Spleen (tissue), 11 donors: Measurements from ENCODE around the gene CHRNA3. TPM values are rescaled to one million over a fixed set of nuclear protein-coding genes. Genes with fewer than 3 reads are reported as not detected.

Source experiments
- DNase-seq: peaks from one replicate; pipeline ENCODE4 v3.0.0-alpha.2; 2020
- H3K27ac ChIP-seq, 8 donors: fragments of 200-600 bp; sonication (generic) in 7 of 8; 1 replicate in 4 of 8; 2 replicates in 4 of 8; pipeline versions ENCODE4 v1.5.0 to v1.8.0; 2016 to 2021; ENCODE audit warnings: inconsistent platforms in 4 of 8, mild to moderate bottlenecking in 4 of 8, moderate library complexity in 1 of 8
- H3K27me3 ChIP-seq, 7 donors: fragments of 200-600 bp; sonication (generic) in 6 of 7; replicated peaks in 1 of 7; 1 replicate in 4 of 7; 2 replicates in 3 of 7; pipeline versions ENCODE4 v1.5.0 to v1.8.0; 2016 to 2021; ENCODE audit warnings: inconsistent platforms in 3 of 7, mild to moderate bottlenecking in 1 of 7
- H3K36me3 ChIP-seq, 6 donors: fragments of 200-600 bp; sonication (generic) in 5 of 6; 1 replicate in 4 of 6; 2 replicates in 2 of 6; pipeline versions ENCODE4 v1.5.0 to v1.8.0; 2016 to 2021; ENCODE audit warnings: inconsistent platforms in 2 of 6
- H3K4me1 ChIP-seq, 6 donors: fragments of 200-600 bp; sonication (generic) in 5 of 6; 1 replicate in 3 of 6; 2 replicates in 3 of 6; pipeline versions ENCODE4 v1.5.0 to v1.8.0; 2016 to 2021; ENCODE audit warnings: inconsistent platforms in 3 of 6
- H3K4me3 ChIP-seq, 8 donors: fragments of 200-600 bp; sonication (generic) in 7 of 8; 1 replicate in 4 of 8; 2 replicates in 4 of 8; pipeline versions ENCODE4 v1.5.0 to v1.8.0; 2016 to 2021; ENCODE audit warnings: inconsistent platforms in 4 of 8, mild to moderate bottlenecking in 4 of 8, moderate library complexity in 2 of 8
- H3K9me3 ChIP-seq, 8 donors: fragments of 200-600 bp; sonication (generic) in 7 of 8; 1 replicate in 4 of 8; 2 replicates in 4 of 8; pipeline versions ENCODE4 v1.5.0 to v1.8.0; 2016 to 2021; ENCODE audit warnings: inconsistent platforms in 4 of 8
- POLR2A ChIP-seq, 3 donors: fragments of 450-650 bp; IDR thresholded peaks; one replicate each; pipeline ENCODE4 v1.5.1; 2017; ENCODE audit warnings: antibody characterized with exemption in 3 of 3, mild to moderate bottlenecking in 1 of 3
- POLR2AphosphoS5 ChIP-seq, 3 donors: sonication (generic); formaldehyde crosslinking; IDR thresholded peaks; one replicate each; pipeline ENCODE4 v1.5.1; 2017; ENCODE audit warnings: antibody characterized with exemption in 3 of 3
- WGBS, 5 donors: extraction: QIAGEN DNeasy Blood & Tissue Kit in 3 of 5; methylation state at CpG; one replicate each; pipeline versions ENCODE4 v1.1.5 to v1.1.7; 2013 to 2018; 5-methylcytosine and 5-hydroxymethylcytosine counted together
- intact Hi-C: fragments of 100-400 bp; cut with DNase I; formaldehyde crosslinking; loops from one replicate; pipeline ENCODE4 v1.15.0; 2023; ENCODE audit warnings: low total_unique reads
- polyA plus RNA-seq, 3 donors: library from polyadenylated mRNA; stranded (reverse); fragments of 200-250 nt; gene quantifications; one replicate each; pipeline ENCODE4 v1.2.1, GENCODE V29; 2013
- total RNA-seq, 7 donors: library from RNA; depleted of rRNA in 3 of 7; stranded (reverse); fragments of >200 nt in 3 of 7; fragmentation: NEBNext Ultra II Directional in 4 of 7; extraction: Animal tissue kit (Norgen Biotek cat#: 25700) in 4 of 7; gene quantifications; one replicate each; pipeline versions ENCODE4 v1.1.0 to v1.2.1, GENCODE V29; 2016 to 2021
- TF ChIP-seq, protein P1 (sequence below), 11 experiments: fragments of 200-600 bp in 7 of 11; fragments of 450-650 bp in 4 of 11; sonication (generic) in 4 of 11; IDR thresholded peaks in 8 of 11; conservative IDR thresholded peaks in 3 of 11; 1 replicate in 7 of 11; 2 replicates in 4 of 11; pipeline versions ENCODE4 v1.4.0 to v1.8.0; 2016 to 2021; ENCODE audit warnings: antibody characterized with exemption in 11 of 11, inconsistent platforms in 4 of 11, mild to moderate bottlenecking in 1 of 11
- donor health status: healthy with polysubstance abuse.
- donor health status: DM: no; HTN: no; CAD: no; lungs with moderate emphysema.
- donor health status: DM: no; HTN: no; CAD: no.
- donor health status: Bipolar disorder and iron deficiency.
- donor health status: healthy.
- donor health status: DM: no; HTN: no; CAD: no.
- donor health status: DM: yes; HTN: yes; CAD: no.

CHRNA3 gene
- total and polyA plus RNA-seq, 10 donors = 0.23 to 1.6 (median 0.49) TPM; not detected in 2

DNA sequence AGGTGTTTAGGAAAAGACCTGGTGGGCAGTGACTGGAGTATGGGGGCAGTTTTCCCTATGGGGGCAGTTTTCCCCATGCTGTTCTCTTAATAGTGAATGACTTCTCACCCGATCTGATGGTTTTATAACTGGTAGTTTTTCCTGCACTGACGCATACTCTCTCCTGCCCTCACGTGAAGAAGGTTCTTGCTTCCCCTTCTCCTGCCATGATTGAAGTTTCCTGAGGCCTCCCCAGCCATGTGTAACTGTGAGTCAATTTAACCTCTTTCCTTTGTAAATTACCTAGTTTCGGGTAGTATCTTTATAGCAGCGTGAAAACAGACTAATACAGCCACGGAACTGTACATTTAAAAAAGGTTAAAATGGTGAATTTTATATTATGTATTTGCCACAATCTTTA lies 45.2 kb upstream of the CHRNA3 start:
- intact Hi-C loops = no loop called here
- Histone ChIP-seq H3K9me3 (no peaks in the 10 kb centered on the region), H3K4me1 (peaks cover 0 to under 1% (median 0%) of the 10 kb centered on the region in 6 donors), H3K4me3 (no peak overlapping the region), H3K36me3 (no peaks in the 10 kb centered on the region), H3K27me3 (no peaks in the 10 kb centered on the region), H3K27ac (no peak overlapping the region)
- TF ChIP-seq, protein P1, sequence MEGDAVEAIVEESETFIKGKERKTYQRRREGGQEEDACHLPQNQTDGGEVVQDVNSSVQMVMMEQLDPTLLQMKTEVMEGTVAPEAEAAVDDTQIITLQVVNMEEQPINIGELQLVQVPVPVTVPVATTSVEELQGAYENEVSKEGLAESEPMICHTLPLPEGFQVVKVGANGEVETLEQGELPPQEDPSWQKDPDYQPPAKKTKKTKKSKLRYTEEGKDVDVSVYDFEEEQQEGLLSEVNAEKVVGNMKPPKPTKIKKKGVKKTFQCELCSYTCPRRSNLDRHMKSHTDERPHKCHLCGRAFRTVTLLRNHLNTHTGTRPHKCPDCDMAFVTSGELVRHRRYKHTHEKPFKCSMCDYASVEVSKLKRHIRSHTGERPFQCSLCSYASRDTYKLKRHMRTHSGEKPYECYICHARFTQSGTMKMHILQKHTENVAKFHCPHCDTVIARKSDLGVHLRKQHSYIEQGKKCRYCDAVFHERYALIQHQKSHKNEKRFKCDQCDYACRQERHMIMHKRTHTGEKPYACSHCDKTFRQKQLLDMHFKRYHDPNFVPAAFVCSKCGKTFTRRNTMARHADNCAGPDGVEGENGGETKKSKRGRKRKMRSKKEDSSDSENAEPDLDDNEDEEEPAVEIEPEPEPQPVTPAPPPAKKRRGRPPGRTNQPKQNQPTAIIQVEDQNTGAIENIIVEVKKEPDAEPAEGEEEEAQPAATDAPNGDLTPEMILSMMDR (IDR thresholded peaks at IDR 0.05 in 8 of 11, conservative IDR thresholded peaks at IDR 0.05 in 3 of 11) = no peak
- TF ChIP-seq POLR2A (IDR thresholded peaks at IDR 0.05) (no peak), POLR2AphosphoS5 (IDR thresholded peaks at IDR 0.05) (no peak)
- WGBS, 5 donors = 77 to 85% (median 83%) methylated on average over 6 of the region's 6 CpGs
- DNase-seq = no peak

DNA sequence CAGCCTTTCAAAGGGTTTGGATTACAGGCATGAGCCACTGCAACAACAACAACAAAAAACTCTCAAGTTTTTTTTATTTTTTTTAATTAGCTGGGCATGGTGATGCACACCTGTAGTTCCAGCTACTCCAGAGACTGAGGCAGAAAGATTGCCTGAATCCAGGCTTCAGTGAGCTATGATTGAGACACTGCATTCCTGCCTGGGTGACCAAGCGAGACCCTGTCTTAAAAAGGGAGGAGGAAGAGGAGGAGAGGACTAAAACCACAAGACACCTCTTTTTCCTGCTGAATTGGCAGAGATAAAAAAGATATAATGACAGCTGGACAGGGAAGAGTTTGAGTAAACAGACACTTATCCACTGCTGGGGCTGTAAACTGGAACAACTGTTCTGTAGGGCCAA lies 42.9 kb upstream of the CHRNA3 start:
- peaks cover 0 to under 1% (median 0%) of the 10 kb centered on the region in 6 donors for H3K4me1 ChIP-seq
- no peaks in the 10 kb centered on the region for H3K36me3 ChIP-seq
- H3K9me3 ChIP-seq = no peaks in the 10 kb centered on the region
- no peak for DNase-seq
- no peak overlapping the region for H3K27ac ChIP-seq
- WGBS, 5 donors = 38 to 55% (median 50%) methylated on average over 1 of the region's 1 CpG
- no peaks in the 10 kb centered on the region for H3K27me3 ChIP-seq
- intact Hi-C loops = no loop called here
- no peak overlapping the region for H3K4me3 ChIP-seq
- TF ChIP-seq POLR2A (IDR thresholded peaks at IDR 0.05) (no peak), POLR2AphosphoS5 (IDR thresholded peaks at IDR 0.05) (no peak)
- TF ChIP-seq, protein P1 (IDR thresholded peaks at IDR 0.05 in 8 of 11, conservative IDR thresholded peaks at IDR 0.05 in 3 of 11) = no peak

DNA sequence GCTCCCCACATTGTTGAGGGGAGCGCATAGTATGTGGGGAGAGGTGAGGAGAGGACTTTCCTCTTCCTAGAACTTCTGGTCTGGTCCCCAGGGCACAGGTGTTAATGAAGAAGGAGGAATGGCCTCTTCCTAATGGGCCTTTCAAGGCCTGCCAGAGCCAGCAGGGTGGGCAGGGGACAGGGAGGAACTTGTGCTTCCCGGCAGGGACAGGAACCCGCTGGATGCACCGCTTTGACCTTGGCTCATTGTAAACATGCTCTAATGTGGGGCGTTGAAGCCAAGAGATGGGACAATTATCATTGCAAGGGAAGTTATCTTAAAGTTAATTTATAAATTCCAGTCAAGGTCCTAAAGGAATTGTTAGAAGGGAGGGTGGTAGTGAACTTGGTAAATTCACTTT lies 41.2 kb upstream of the CHRNA3 start:
- Histone ChIP-seq H3K4me3 (no peak overlapping the region), H3K27ac (no peak overlapping the region), H3K27me3 (no peaks in the 10 kb centered on the region), H3K36me3 (no peaks in the 10 kb centered on the region), H3K9me3 (no peaks in the 10 kb centered on the region), H3K4me1 (peaks cover 0 to 6% (median 0%) of the 10 kb centered on the region in 6 donors)
- peak in 2 of 3 donors; percentile 7 to 51 for TF ChIP-seq POLR2AphosphoS5 (IDR thresholded peaks at IDR 0.05)
- no peak for TF ChIP-seq POLR2A (IDR thresholded peaks at IDR 0.05)
- intact Hi-C loops = no loop called here
- DNase-seq = peak; percentile 70
- 70 to 80% (median 77%) methylated on average over 5 of the region's 5 CpGs for WGBS, 5 donors

DNA sequence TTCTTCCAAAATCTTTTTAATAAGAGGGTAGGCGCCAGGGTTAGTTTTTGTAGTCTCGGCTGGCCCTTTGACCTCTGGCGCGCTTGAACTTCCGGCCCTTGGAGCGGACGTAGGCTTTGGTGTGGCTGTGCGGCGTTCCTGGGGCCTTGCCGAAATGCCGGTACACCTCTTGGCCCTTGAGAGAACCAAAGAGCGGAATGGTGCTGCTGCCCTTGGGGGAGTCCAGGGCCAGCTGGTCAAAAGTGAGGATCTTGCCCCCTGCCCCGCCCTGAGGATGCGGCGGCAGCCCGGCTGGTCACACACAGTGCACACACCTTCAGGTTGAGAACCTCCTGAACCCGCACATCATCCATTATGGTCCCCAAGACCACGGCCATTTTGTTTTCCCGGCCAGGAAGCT lies 40.2 kb upstream of the CHRNA3 start:
- intact Hi-C loops = no loop called here
- 89 to 98% (median 96%) methylated on average over 16 to 19 of the region's 19 CpGs for WGBS, 5 donors
- Histone ChIP-seq H3K4me3 (no peak overlapping the region), H3K27me3 (no peaks in the 10 kb centered on the region), H3K36me3 (no peaks in the 10 kb centered on the region), H3K9me3 (no peaks in the 10 kb centered on the region), H3K27ac (no peak overlapping the region), H3K4me1 (peaks cover 0 to 6% (median 0%) of the 10 kb centered on the region in 6 donors)
- TF ChIP-seq POLR2AphosphoS5 (IDR thresholded peaks at IDR 0.05) (no peak), POLR2A (IDR thresholded peaks at IDR 0.05) (no peak)
- TF ChIP-seq, protein P1 (IDR thresholded peaks at IDR 0.05 in 8 of 11, conservative IDR thresholded peaks at IDR 0.05 in 3 of 11) = no peak
- DNase-seq = peak; percentile 41

DNA sequence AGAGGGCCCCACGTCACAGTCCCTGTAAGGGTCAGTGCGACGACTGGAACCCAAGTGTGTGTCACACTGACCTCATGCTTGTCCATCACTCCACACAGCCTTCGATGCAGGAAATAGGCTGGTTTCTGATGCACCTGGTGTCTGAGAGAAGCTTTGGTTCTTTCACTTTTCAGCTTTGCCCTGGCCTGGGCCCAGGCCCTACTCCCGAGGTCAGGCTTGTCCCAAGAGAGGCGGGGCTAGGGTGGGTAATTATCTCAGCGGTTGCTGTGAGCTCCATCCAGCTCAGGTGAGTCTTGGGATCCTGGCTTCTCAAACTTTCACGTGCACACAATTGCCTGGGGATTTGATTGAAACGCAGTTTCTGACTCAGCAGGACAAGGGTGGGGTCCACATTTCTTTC lies 39.8 kb upstream of the CHRNA3 start:
- TF ChIP-seq POLR2AphosphoS5 (IDR thresholded peaks at IDR 0.05) = no peak
- TF ChIP-seq, protein P1 (IDR thresholded peaks at IDR 0.05 in 8 of 11, conservative IDR thresholded peaks at IDR 0.05 in 3 of 11) = no peak
- no peak for TF ChIP-seq POLR2A (IDR thresholded peaks at IDR 0.05)
- Histone ChIP-seq H3K9me3 (no peaks in the 10 kb centered on the region), H3K27ac (no peak overlapping the region), H3K27me3 (no peaks in the 10 kb centered on the region), H3K4me3 (no peak overlapping the region), H3K36me3 (no peaks in the 10 kb centered on the region), H3K4me1 (peaks cover 0 to 6% (median 0%) of the 10 kb centered on the region in 6 donors)
- DNase-seq = peak; percentile 35
- intact Hi-C loops = no loop called here
- WGBS, 5 donors = 70 to 82% (median 78%) methylated on average over 9 of the region's 9 CpGs
